Mesenteric fat pad (tissue), 1 donor: ENCODE results near the gene SMIM28. TPM values are rescaled to one million over a fixed set of nuclear protein-coding genes. Genes with fewer than 3 reads are reported as not detected.
"Not testable (repeated sequence)": the region's sequence is repeated elsewhere in the genome, so short reads cannot be mapped to it uniquely, and the experiment has no call there.

Source experiments
- DNase-seq: peaks from one replicate; pipeline ENCODE4 v3.0.0-alpha.2; 2020; ENCODE audit warnings: low spot score
- total RNA-seq: library from RNA; stranded (reverse); fragmentation: NEBNext Ultra II Directional; extraction: Animal tissue kit (Norgen Biotek cat#: 25700); gene quantifications from one replicate; pipeline ENCODE4 v1.2.1, GENCODE V29; 2021
- donor health status: DM: yes; HTN: yes; CAD: no.

Gene SMIM28
- total RNA-seq, 1 donor from 2014 or later: not detected

DNA sequence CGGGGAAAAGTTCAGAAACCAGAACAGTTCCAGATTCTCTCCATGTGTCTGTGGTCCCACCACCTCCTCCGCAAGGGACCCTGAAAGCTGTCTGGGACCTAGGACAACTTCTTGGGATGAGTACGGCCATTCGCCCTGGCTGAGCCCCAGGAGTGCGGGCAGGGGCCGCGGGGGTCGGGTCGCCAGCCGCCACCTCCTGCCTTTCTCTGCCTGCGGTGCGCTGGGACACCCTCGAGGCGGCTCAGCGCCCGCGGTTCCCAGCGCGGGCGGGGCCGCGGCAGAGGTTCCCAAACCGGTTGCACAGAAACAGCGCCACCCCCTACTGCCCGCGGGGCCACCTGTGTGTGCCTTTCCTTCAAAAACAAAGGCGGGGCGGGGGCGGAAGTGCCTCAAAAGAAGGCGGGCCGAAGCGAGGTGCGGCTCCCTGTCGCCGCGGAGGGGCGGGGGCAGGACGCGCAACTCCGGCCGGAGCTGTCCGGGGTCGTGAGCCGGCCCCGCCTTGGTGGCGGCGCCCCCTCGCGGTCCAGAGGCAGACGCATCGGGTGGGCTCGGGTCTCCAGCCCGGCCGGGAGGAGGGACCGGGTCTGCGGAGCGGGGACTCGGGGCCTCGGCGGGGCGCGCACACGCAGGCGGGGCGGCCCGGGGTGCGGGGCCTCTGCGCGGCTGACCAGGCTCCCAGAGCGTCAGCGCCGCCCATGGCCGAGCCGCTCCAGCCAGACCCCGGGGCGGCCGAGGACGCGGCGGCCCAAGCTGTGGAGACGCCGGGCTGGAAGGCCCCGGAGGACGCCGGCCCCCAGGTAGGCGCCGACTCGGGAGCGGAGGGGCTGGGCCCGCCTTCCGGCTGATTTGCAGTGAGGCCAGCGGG is 26.3 kb downstream of the SMIM28 start, which contains the start of gene HEBP2:
HEBP2 (plus strand) TSS at position 423 of the 865 bp plus-strand sequence; CDS start at position 696, 273 bp downstream.
- peak; percentile 96 for DNase-seq

DNA sequence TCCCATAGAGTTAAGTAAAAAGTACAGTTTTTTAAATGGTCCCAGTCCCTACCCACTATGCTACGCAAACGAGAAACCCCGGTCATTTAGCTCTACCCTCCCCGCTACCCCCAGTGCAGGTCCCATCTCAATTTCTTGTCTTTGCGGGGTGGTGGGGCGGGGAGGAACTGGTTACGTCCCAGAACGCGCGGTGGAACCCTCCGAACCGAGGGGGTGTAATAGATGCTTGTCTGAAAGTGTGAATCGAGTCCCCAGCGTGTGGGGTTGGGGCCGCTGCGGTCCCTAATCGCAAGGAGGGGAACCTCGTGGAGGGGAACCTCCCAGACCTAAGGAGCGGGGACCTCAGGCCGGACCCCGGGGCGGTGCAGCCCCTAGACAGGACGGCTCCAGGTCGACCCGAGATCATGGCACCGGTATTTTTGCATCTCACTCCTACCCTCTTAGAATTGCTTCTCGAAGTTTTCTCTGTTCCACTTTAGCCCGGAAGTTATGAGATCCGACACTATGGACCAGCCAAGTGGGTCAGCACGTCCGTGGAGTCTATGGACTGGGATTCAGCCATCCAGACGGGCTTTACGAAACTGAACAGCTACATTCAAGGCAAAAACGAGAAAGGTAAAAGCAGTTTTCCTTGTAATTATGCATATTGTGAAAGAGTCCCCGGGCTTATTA is 27.1 kb downstream of the SMIM28 start:
- DNase-seq: no peak

DNA sequence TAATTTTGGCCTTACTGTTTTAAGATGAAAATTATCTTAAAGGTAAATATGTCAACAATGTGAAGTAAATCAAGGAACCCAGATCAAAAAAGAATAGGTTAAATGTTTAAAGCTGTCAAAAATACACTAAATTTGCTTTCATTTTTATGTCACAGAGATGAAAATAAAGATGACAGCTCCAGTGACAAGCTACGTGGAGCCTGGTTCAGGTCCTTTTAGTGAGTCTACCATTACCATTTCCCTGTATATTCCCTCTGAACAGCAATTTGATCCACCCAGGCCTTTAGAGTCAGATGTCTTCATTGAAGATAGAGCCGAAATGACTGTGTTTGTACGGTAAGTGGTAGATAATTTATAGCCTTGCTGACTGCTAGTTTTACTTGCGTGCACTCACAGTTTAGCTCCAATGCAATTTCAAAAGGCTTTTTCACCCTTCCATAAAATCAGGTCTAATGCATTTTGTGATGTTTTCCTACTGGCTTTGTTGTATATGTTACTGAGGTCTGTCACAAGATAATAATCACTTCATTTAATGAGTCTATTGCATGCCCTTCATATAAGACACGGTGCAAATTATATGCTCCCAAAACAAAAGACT is 28.2 kb downstream of the SMIM28 start:
- no peak for DNase-seq

DNA sequence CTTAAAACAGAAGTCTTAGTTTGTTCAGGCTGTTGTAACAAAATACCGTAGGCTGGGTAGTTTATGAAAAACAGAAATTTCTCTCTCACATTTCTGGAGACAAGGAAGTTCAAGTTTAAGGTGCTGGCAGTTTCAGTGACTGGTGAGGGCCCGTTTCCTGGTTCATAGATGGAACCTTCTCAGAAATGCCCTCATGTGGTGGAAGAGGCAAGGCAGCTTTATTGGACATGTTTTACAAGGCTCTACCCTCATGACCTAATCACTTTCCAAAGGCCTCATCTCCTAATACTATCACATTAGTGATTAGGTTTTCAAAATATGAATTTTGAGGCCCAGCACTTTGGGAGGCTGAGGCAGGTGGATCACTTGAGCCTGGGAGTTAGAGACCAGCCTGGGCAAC is 28.7 kb downstream of the SMIM28 start:
- no peak for DNase-seq

DNA sequence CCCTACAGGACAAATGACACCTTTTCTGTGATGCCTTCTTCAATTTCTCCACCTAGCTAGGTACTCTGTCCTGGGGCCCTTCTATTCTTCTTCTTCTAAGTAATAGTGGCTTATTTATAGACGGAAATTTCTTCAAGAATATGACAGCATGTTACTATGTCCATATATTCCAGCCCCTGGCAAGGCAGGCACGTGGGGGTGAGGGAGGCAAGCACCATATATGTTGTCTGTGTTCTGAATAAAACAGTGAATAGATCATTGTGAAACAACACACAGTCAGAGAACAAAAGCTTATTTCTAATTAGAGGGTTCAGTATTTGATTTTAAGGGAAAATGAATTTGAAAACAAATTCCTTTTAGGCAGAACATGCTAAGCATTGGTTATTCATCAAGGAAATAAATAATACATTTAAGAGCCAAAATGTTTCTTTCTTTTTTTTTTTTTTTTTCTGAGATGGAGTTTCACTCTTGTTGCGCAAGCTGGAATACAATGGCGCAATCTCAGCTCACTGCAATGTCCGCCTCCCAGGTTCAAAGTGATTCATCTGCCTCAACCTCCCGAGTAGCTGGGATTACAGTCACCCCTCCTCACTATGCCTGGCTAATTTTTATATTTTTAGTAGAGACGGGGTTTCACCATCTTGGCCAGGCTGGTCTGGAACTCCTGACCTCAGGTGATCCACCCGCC is 32.5 kb downstream of the SMIM28 start:
- no peak for DNase-seq

DNA sequence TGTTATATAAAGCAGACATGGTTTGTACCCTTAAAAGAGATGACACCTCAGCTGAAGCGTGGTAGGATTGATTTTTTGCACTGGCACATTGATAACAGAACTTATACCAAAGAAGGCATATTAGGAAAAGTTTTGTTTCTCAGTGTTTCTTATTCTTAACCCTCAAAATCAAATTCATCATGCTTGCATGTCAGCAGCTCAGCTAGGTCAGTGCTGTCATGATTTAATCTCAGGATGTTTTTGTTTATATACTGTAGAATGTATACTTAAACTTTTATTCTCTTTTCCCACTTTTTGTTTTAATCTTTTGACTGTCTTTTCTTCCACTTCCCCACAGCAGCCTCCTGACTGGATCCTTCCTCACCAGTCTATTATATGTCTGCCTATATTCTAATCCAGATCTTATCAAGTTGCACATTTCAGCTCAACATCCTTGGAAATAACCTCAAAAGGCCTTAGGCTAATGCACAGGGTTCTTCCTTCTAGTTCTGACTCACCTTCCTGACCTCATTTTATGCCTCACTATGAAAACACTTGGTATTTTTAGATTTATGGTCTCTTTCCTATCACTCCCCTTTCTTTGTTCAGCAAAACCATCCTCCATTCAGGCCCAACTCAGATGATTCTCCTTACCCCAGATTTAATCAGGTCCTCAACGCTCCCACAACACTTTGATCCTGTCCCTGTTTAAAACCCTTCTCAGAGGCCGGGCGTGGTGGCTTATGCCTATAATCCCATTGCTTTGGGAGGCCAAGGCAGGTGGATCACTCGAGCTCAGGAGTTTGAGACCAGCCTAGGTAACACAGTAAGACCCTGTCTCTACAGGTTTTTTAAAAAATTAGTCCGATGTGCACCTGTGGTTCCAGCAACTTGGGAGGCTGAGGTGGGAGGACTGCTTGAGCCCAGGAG is 33.5 kb downstream of the SMIM28 start:
- no peak for DNase-seq

DNA sequence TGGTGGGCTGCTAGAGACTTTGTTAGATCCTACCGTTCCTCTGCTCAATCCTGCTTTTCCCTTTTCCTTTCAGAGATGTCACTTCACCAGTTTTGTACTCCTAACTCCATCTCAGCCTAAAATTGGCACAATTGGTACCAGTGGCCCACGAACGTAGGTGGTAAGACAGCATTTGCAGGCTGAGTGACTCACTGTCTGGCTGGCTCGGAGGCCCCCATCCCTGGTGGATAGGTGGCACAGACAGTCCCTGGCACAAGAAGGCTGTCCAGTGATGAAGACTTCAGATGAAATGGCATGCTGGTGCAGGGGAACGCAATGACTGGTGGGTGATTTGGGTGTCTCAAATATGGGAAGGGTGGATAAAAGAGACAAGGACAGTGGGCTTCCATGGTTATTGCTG is 37.4 kb downstream of the SMIM28 start:
- no peak for DNase-seq

DNA sequence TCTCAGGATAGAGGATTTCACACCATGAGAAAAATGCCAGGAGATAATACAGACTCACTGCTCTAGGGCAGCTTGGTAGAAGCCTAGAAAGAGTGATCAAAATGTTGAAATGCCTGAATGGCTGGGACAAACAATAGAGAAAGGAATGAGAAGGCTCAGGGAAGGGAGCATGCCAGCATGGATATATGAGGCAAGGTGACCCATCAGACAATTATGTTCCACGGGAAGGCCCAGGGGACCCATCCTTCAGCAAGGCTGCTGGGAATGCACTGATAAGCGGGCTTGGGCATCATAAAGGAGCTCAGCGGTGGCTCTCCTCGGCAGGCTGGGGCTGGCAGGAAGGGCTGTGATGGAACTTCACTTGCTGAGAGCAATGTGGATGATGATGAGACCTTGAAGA is 38.5 kb downstream of the SMIM28 start:
- no peak for DNase-seq

DNA sequence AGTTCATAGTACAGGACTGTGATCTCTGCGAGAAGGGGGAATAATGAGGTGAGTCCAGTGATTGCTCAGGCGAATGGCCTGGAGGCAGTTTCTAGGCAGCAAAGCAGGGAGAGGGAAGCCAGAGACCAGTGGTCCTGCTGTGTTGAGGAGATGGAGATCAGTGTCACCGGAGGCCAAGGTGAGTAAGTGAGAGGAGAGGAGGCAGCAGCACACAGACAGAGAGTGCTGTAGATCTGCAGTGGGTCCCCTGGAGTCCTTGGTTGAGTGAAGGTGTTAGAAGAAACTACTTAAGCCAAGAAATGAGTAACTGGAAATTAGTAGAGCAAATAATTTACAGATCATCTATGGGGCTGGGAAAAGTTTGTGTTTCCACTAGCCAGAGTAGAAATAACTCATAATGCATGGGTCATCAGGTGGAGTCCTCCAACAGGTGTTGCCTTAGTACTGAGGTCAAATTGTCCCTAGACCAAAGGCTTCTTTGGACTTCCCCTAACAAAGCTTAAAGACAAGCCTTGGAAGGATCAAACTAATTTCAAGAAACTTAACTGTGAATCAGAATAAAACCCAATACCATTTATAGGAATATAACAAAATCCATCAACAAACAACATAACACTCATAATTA is 39.9 kb downstream of the SMIM28 start:
- DNase-seq: no peak

DNA sequence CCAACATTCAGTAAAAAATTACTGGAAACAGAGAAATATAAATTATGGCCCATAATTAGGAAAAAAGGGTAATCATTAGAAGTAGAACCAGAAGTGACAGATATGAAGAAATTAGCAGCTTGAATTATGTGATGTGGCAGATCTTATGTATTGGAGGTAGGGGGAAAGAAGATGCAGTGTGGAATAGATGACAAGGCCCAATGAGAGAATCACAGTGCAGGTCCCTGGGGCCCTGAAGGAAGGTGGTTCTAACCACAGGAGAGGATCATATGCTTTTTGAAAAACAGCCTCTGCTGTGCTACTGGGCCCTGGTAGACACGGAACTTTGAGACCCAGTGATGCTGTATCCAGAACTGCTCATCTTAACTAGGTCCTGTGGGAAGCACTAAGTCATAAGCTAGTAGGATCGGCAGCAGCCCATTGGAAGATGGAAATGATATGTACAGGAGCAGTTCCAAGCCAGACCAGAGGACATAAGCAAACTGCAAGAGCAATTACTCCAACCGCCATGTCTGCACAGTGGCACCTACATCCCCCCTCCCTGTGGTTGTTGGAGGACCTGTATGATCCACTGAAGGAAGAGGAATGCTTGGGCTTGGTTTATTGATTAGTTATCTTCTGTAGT is 40.5 kb downstream of the SMIM28 start:
- no peak for DNase-seq

DNA sequence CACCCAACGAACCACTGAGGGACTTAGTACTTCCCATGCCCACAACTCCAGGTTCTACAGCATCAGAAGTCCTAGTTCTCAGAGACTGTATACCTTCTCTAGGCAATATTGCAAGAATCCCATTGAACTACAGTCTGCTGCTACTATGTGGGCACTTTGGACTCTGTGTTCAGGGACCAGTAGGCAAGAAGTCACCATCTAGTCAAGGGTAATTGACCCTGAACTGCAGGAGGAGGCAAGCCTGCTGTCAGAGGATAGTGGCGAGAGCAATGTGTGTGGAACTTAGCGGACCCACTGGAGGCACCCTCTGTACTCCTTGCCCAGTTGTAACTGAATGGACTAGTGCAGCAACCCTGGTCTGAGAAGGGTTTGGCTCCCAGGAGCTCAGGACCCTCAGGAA is 42.1 kb downstream of the SMIM28 start:
- DNase-seq: no peak

DNA sequence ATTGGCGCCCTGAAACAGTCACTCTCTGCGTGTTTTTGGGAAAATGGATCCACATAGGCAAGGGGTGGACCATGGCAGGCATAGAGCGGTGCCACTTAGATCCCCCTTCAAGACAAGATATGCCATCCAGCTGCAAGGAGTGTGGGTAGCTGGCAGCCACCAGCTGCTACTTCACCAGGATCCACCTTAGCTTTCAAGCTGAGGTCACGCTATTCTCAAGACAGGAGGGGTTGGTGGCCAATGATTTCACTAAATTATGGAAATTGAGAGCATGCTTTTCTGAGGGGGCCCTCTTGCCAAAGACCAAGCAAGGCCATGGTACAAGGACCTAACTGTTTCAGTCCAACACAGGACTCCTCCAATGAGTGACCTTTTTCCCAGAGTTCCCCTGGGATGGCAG is 42.7 kb downstream of the SMIM28 start:
- DNase-seq: no peak

DNA sequence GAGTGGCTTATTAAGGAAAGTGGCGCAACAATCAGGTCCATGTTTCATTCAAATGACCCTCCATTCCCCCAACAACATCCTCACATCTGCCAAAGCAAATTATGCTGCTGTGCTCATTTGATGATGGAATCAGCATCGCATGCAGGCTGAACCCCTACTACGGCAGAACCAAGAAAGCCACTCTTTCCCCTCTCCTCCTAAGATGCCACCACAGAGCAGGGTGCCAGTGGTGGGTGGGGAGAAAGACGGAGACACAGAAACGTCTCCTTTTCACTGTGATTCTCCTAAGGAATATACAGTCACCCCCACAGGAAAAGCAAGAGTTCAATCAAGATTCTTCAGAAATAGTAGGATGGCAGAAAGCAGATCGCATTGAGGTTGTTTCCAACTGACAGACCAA is 43.4 kb downstream of the SMIM28 start:
- no peak for DNase-seq

DNA sequence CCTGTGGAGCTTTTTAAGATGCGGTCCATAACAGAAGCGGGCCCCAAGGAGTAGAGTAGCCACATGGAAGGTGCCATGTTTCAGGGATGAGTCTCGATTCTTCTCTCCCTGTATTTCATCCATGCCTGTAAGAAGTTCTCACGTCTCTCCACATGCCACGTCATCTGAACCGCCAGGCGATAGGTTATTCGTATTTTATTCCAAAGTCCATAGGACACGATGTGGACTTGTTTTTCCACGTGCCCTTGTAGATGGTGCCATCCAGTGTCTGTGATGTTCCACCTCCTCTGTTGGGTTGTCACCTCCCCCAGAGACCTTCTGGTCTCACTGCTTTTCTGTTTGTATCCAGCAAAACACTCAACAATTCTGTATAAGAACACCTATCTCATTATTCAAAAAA is 43.9 kb downstream of the SMIM28 start:
- DNase-seq: no peak

DNA sequence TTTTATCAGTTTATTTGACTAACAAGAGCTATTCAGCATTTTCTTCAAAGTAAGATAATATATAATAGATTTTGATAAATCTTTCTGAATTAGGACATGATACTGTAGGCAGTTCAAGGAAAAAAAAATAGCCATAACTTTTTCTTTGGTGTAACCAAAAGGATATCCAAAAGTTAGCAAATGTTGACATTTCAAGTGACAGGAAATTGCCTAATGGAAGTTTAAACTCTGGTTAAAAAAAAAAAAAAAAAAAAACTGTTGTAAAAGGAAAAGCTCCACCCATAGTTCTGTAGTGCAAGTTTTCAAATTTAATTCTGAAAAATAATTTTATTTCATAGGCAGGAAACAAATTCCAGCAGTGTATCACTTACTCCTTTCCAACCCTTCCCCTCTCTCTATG is 45.2 kb downstream of the SMIM28 start:
- no peak for DNase-seq

DNA sequence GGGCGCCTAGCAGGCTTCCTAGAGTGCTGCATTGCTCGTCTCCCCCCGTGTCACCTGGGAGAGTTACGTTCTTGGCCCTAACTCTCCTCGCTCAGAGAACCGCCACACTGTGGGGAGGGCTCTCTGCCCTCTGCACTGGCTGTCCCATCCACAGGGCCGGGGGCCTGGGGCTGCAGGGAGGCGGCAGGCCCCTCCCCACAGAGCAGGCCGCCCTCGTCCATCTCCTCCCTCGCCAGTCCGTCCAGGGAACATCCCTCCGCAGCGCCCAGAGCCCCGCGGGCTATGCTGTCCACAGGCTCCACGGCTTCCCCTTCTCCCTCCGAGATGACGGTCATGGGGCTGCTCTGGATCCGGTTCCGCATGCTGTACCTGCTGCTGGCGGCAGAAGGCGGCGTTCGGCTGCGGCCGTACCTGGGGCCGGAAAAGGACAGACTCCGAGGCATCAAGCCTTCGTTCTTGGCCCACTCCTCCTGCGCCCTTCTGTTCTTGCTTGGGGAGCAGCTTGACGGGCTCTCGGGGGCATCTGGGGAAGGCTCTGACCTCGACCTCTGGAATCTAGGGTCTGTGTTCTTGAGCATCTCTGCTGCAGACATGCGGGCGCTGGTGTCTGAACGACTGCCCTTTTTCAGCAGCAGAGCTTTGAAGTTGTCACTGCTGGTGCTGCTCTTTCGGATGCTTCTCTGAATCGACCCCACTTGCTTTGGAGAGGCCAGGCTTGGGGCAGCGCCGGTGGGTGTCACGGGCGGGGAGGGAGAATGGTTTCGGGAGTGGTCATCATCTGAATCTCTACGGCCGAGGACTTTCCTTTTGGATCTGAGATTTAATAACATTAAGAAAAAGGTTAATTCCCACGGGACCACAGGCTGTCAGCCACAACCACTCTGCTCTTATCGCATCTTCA is 46.5 kb downstream of the SMIM28 start:
- no peak for DNase-seq

DNA sequence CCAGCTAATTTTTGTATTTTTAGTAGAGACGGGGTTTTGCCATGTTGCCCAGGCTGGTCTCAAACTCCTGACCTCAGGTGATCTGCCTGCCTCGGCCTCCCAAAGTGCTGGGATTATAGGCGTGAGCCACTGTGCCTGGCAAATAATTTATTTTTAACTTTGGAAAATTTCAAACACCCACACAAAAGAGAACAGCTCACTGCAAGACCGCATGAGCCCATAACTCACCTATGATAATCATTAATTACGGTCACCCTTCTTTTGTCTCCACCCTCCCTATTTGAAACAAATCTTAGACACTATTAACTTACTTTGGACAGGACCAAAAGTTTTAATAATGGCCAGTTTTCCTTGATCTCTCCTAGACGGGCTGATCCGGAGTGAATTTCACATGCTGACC is 47.6 kb downstream of the SMIM28 start:
- DNase-seq: not testable (repeated sequence)

DNA sequence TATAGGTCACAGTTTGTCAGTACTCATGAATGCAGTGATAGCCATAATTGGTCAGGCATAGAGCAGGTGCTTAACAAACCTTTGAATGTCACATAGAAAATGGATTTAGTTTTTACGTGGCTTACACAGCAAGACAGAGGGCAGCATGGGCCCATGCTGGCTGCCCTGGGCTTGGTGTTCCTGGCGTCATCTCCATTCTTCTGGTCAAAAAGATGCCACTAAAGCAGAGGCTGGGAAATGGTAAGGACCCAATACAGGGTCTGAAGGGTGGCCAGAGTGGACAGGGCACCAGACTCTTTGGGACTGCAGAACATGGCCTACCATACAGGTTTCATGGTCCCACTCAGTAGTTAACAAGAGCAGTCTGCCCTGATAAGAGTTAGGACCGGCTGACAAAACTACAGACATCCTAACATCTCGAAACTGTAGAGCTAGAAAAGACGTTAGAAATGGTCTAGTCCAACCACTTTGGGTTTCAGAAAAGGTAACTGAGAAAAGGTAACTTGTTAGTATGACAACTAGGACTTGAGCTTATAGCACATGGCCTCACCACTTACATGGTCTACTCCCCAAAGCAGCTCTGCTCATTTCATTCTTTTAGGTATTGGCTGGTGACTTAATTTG is 48.9 kb downstream of the SMIM28 start:
- DNase-seq: no peak
